Liver (tissue), 3 donors: ENCODE data around the gene CD6.

Experiments
- CTCF ChIP-seq: fragments of 150-350 bp; IDR thresholded peaks from 2 replicates; pipeline ENCODE4 v1.5.1; 2017; ENCODE audit warnings: improper control_type of control experiment, low read depth, low read length; ENCODE audit not compliant: missing input control
- FOXA2 ChIP-seq: IDR thresholded peaks from 2 replicates; pipeline ENCODE4 v1.6.1; 2016; ENCODE audit warnings: antibody characterized with exemption
- HNF4G ChIP-seq: IDR thresholded peaks from 2 replicates; pipeline ENCODE4 v1.6.1; 2016; ENCODE audit warnings: antibody characterized with exemption
- MAX ChIP-seq: IDR thresholded peaks from 2 replicates; pipeline ENCODE4 v1.6.1; 2016; ENCODE audit warnings: antibody characterized with exemption
- REST ChIP-seq: IDR thresholded peaks from 2 replicates; pipeline ENCODE4 v1.6.1; 2016; ENCODE audit warnings: antibody characterized with exemption, mild to moderate bottlenecking
- TAF1 ChIP-seq: conservative IDR thresholded peaks from 2 replicates; pipeline ENCODE4 v1.6.1; 2016; ENCODE audit warnings: antibody characterized with exemption, mild to moderate bottlenecking
- YY1 ChIP-seq: IDR thresholded peaks from 2 replicates; pipeline ENCODE4 v1.6.1; 2016; ENCODE audit warnings: antibody characterized with exemption, mild to moderate bottlenecking
- donor health status: healthy.
- donor health status: healthy.

DNA sequence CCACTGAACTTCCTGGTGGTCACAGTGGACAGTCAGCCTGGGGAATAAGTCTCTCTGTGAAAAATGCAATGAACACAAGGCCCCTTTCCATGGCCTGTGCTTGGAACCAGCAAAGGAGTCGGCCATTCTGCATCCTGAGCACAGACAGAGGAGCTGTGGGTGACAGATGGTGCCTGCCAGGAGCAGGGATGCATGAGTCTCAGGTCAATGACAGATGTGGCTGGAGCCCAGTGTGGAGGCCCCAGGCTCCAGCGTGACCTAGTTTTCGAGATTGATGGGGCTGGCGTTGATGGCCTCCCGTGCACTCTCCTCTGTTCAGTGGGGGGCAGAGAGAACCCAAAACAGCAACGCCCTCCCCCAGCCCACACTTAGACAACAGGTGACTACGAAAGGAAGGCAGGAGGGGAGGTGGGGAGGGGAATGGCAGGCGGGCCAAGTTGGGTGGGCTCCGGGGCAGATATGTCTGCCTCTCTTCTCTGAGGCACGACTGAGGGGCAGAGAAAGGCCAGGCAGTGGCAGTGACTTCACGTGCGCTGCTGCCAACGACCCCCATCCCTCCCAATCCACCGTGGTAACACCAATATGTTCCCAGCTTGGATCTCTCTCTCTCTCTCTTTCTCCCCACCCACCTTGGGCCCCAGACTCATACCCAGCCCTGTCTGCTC lies 96.4 kb downstream of the CD6 start:
- no peak for TF ChIP-seq CTCF
- no peak for TF ChIP-seq FOXA2
- TF ChIP-seq MAX = no peak
- TF ChIP-seq TAF1 = no peak
- TF ChIP-seq REST = no peak
- no peak for TF ChIP-seq YY1
- no peak for TF ChIP-seq HNF4G
